Heart right ventricle (tissue), 16 donors: Measurements from ENCODE around the gene DSCAM. TPM values are rescaled to one million over a fixed set of nuclear protein-coding genes. Genes with fewer than 3 reads are reported as not detected.

Experiments used
- ATAC-seq, 8 donors: fragments of 200-7000 bp; cut with Tn5 transposase; one replicate each; pipeline ENCODE4 v1.9.1; 2020; ENCODE audit warnings: mild to moderate bottlenecking in 8 of 8, moderate library complexity in 8 of 8, moderate number of reproducible peaks in 1 of 8
- DNase-seq, 2 donors: peaks; one replicate each; pipeline ENCODE4 v3.0.0-alpha.2; 2020
- H3K27ac ChIP-seq, 10 donors: fragments of 200-600 bp; sonication (generic) in 2 of 10; one replicate each; pipeline versions ENCODE4 v1.5.0 to v1.8.0; 2020 to 2022; ENCODE audit warnings: mild to moderate bottlenecking in 3 of 10
- H3K27me3 ChIP-seq, 7 donors: fragments of 200-600 bp; one replicate each; pipeline ENCODE4 v1.8.0; 2021 to 2022; ENCODE audit warnings: mild to moderate bottlenecking in 2 of 7
- H3K36me3 ChIP-seq, 9 donors: fragments of 200-600 bp; sonication (generic) in 1 of 9; one replicate each; pipeline versions ENCODE4 v1.5.0 to v1.8.0; 2020 to 2022; ENCODE audit warnings: mild to moderate bottlenecking in 2 of 9
- H3K4me1 ChIP-seq, 9 donors: fragments of 200-600 bp; sonication (generic) in 1 of 9; one replicate each; pipeline versions ENCODE4 v1.5.0 to v1.8.0; 2020 to 2022; ENCODE audit warnings: mild to moderate bottlenecking in 4 of 9
- H3K4me3 ChIP-seq, 10 donors: fragments of 200-600 bp; sonication (generic) in 2 of 10; one replicate each; pipeline versions ENCODE4 v1.5.0 to v1.8.0; 2020 to 2022; ENCODE audit warnings: mild to moderate bottlenecking in 7 of 10, moderate library complexity in 2 of 10
- H3K9me3 ChIP-seq, 11 donors: fragments of 200-600 bp in 10 of 11; sonication (generic) in 2 of 11; one replicate each; pipeline versions ENCODE4 v1.5.0 to v1.8.0; 2013 to 2022; ENCODE audit warnings: mild to moderate bottlenecking in 2 of 11, control low read depth in 1 of 11, moderate library complexity in 1 of 11
- CTCF ChIP-seq, 9 donors: fragments of 200-600 bp; sonication (generic) in 2 of 9; IDR thresholded peaks; one replicate each; pipeline versions ENCODE4 v1.5.0 to v1.8.0; 2021 to 2022; ENCODE audit warnings: antibody characterized with exemption in 9 of 9, mild to moderate bottlenecking in 5 of 9, moderate library complexity in 1 of 9
- WGBS, 2 donors: extraction: QIAGEN DNeasy Blood & Tissue Kit; methylation state at CpG; one replicate each; pipeline ENCODE4 v1.1.7; 2013; ENCODE audit warnings: inconsistent platforms in 1 of 2; 5-methylcytosine and 5-hydroxymethylcytosine counted together
- intact Hi-C, 10 donors: fragments of 100-400 bp; cut with DNase I; formaldehyde crosslinking; loops; one replicate each; pipeline versions ENCODE4 v1.11.1 to v1.14.2; 2022
- polyA plus RNA-seq, 2 donors: library from polyadenylated mRNA; stranded (reverse); fragments of 200-250 nt; gene quantifications; one replicate each; pipeline ENCODE4 v1.2.3, GENCODE V29; 2013
- total RNA-seq, 10 donors: library from RNA; stranded (reverse); fragmentation: NEBNext Ultra II Directional in 3 of 10; extraction: Animal tissue kit (Norgen Biotek cat#: 25700) in 3 of 10; gene quantifications; one replicate each; pipeline versions ENCODE4 v1.2.1 to v1.2.4, GENCODE V29; 2021 to 2023
- donor health status: Arrhythmogenic right ventricular cardiomyopathy.
- donor health status: ischemic (EF 13 %, LVEDD 7.1; RV severe dilation, severe dysfunction).
- donor health status: healthy with polysubstance abuse.
- donor health status: DM: no; HTN: yes; CAD: no.
- donor health status: DM: no; HTN: no; CAD: no.
- donor health status: ischemic (EF 25% LVEDD 6.9; RV normal size, moderate dysfunction).
- donor health status: ischemic (EF 25% LVEDD 5.7; RV mildly dilated, moderate dysfunction).
- donor health status: healthy.
- donor health status: DM: yes; HTN: yes; CAD: no.
- donor health status: Ischemic cardiomyopathy.
- donor health status: ischemic (EF 35%, LVEDD 5.7; RV mildly dilated, moderate dysfunction).
- donor health status: nonischemic (EF 11% LVEDD 7.7; RV severe dilation, severe dysfunction).
- donor health status: DM: yes; HTN: yes; CAD: no.
- donor health status: PGD.
- donor health status: ischemic (EF 29% LVEDD 5.4; RV normal size, mild dysfunction).
- donor health status: nonischemic (EF 23%, LVEDD 6.1; RV moderate dilation, normal function).

DSCAM gene
- total and polyA plus RNA-seq, 12 donors = 0.03 to 0.04 TPM; not detected in 10

DNA sequence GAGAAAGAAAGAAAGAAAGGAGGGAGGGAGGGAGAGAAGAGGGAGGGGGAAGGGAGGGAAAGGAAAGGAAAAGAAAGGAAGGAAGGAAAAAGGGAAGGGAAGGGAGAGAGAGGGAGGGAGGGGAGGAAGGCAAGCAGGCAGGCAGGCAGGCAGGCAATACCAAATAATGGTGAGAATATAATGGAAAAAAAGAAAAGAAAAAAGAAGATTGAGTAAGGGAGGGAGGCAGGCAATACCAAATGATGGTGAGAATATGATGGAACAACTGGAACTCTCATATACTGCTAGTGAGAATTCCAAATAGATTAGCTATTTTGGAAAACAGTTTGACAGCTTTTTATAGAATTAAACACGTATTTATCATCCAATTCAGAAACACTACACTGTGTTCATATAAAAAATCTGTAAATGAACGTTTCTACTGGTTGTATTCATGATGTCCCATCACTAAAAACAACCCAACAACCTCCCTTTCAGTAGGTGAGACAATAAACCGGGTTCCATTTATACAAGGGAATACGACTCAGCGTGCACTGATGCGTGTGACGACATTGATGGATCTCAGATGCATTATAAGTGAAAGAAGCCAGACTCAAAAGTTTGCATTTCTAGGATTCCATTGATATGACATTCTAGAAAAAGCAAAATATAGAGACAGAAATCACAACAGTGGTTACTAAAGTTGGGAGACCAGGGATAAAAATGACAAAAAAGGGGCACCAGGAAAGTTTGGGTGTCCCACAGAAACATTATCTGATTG is 226.4 kb downstream of the DSCAM start:
- no peak for ATAC-seq
- intact Hi-C loops = no loop called here
- H3K27ac ChIP-seq = no peak overlapping the region
- no peaks in the 10 kb centered on the region for H3K4me1 ChIP-seq
- 48 to 55% methylated on average over 7 of the region's 7 CpGs for WGBS, 2 donors
- TF ChIP-seq CTCF (IDR thresholded peaks at IDR 0.05) = no peak
- no peak for DNase-seq
- peaks cover 0 to 5% (median 0%) of the 10 kb centered on the region in 7 donors for H3K27me3 ChIP-seq
- H3K4me3 ChIP-seq = no peak overlapping the region
- no peaks in the 10 kb centered on the region for H3K9me3 ChIP-seq
- no peaks in the 10 kb centered on the region for H3K36me3 ChIP-seq

- H3K36me3 ChIP-seq = no peaks in the 10 kb centered on the region
- DNase-seq = no peak
- intact Hi-C loops = no loop called here
- H3K27me3 ChIP-seq = peaks cover 0 to 4% (median 0%) of the 10 kb centered on the region in 7 donors
- H3K27ac ChIP-seq = no peak overlapping the region
- no peak for TF ChIP-seq CTCF (IDR thresholded peaks at IDR 0.05)
- no peak overlapping the region for H3K4me3 ChIP-seq
- WGBS, 2 donors = 85 to 89% methylated on average over 14 of the region's 14 CpGs
- no peaks in the 10 kb centered on the region for H3K4me1 ChIP-seq
- H3K9me3 ChIP-seq = no peaks in the 10 kb centered on the region
- ATAC-seq = no peak
Observed at GRCh38 chr21:40618191-40618973, 228.6 kb downstream of the DSCAM start.

DNA sequence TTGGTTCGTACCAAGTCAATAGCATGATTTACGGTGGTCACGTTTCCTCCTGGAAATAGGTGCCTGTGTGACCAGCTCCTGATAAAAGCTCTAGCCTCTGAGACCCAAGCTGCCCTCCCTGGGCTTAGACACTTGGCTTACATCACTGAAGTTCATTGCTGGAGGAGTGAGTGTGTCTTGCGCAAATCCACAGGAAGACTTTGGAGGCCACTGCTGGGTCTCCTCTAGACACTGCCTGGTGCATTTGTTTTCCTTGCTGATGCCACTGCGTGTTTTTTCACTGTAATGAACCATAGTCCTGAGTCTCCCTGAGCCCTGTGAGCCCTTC is 230.6 kb downstream of the DSCAM start:
- intact Hi-C loops = no loop called here
- H3K9me3 ChIP-seq = no peaks in the 10 kb centered on the region
- no peak overlapping the region for H3K27ac ChIP-seq
- H3K36me3 ChIP-seq = no peaks in the 10 kb centered on the region
- DNase-seq = no peak
- H3K27me3 ChIP-seq = peaks cover 0 to 9% (median 0%) of the 10 kb centered on the region in 7 donors
- H3K4me3 ChIP-seq = no peak overlapping the region
- ATAC-seq = no peak
- no peak for TF ChIP-seq CTCF (IDR thresholded peaks at IDR 0.05)
- no peaks in the 10 kb centered on the region for H3K4me1 ChIP-seq
- 65 to 77% methylated on average over 5 of the region's 5 CpGs for WGBS, 2 donors

DNA sequence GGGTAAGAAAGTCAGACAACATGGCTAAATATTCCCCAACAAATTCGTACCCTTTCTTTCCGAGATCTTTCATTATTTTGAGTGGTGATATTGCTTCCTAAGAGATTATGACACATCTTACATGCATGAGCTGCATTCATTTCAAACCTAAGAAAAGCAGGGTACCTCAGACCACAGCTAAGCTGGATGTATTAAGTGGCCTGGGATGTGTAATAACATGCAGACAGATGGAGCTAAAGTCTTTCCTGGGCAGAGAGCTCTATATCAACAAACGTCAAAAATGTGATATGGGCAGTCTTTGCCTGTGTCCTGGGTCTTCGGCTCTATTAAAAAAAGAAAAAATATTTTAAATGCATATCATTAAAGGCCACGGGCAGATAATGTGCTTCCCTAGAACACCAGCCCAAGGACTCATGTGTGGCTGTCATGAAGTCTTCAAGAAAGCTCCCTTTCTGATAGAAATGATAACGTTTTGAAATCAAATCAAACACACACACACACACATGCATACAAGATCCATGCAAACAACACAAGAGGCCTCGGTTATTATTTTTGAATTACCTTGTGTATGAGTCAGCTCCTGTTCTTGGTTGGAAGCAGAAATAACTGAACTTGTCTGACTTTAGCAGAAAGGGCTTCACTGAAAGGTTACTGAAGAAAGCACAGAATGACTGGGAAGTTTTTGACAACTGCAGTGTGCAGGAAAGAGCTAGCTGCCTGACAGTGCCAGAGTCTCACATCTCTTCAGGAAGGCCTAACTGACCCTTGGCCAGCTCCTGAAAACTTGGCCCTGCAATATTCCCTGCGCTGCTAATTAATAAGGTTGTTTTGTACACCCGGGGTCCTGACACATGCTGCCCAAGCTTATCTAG is 231.2 kb downstream of the DSCAM start:
- 44 to 52% methylated on average over 9 of the region's 9 CpGs for WGBS, 2 donors
- DNase-seq (no peak), ATAC-seq (no peak)
- Histone ChIP-seq H3K27me3 (peaks cover 0 to 9% (median 0%) of the 10 kb centered on the region in 7 donors), H3K36me3 (no peaks in the 10 kb centered on the region), H3K9me3 (no peaks in the 10 kb centered on the region), H3K4me1 (no peaks in the 10 kb centered on the region), H3K27ac (no peak overlapping the region), H3K4me3 (no peak overlapping the region)
- intact Hi-C loops = no loop called here
- no peak for TF ChIP-seq CTCF (IDR thresholded peaks at IDR 0.05)
